Stimulated activated CD4-positive, alpha-beta T cell treated with anti-CD3 and anti-CD28 coated beads, TNF-alpha, amount 100 ng/mL, for 48 hours (primary cell): ENCODE measurements around the gene ZBTB43.
"Not testable (repeated sequence)": the region's sequence is repeated elsewhere in the genome, so short reads cannot be mapped to it uniquely, and the experiment has no call there.

Source experiments
- DNase-seq, 3 donors: peaks; one replicate each; pipeline ENCODE4 v3.0.0-alpha.2; 2020; ENCODE audit warnings: low read depth in 3 of 3

Gene ZBTB43

DNA sequence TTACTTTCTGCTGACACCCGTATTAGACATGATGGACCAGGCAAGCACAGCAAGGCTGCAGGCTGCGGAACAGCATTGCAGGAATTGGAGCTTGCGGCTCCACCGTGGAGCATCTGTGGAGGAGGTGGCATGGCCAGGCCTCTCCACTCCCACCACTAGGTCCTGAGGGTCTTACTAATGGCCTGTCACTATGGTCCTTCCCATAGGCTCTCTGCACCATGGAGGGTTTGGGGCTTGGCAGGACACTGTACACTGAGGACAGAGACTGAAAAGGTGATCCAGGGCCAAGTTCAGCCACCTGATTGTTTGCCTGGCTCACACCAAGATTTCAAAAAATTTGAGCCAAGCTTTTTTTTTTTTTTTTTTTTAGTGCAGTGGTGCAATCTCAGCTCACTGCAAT is 14.3 kb upstream of the ZBTB43 start:
- no peak for DNase-seq

DNA sequence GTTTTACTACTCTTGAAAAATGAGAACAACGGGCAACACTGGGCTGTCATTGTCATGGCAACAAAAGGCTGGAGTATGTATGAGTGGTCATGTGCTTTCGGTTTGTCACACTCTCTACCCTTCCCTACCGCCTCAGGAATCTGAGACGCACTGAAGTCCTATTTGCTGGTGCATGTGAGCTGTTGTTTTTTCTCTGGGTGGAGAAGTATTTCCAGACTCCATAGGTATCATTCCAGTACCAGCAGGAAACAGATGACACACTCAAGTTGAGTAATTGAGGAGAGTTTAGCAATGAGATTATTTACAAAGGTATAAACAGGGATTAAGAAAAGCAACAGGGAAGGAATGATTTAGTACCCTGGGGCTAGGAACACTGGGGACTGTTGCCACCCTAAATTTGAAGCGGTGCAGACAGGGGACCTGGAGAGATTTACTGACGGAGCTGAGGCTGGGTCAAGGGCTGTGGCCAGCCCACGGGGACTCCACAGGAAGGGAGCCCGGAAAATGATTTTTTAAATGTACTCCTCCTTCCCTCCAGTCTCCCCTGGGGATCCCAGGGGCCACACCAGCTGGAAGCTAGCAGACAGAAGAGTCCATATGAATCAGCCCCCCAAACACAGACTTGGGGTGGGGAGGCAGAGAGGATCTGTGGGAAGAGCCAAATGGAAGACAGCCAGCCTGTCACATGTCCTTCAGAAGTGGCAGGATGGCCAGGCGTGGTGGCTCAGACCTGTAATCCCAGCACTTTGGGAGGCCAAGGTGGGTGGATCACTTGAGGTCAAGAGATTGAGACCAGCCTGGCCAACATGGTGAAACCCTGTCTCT is 13.2 kb upstream of the ZBTB43 start:
- no peak for DNase-seq

GRCh38 chr9:126793686-126794417 is 11.0 kb upstream of the ZBTB43 start:
- DNase-seq, result no peak

GRCh38 chr9:126794441-126794840 is 10.4 kb upstream of the ZBTB43 start:
- no peak for DNase-seq

GRCh38 chr9:126796758-126797157 is 8.1 kb upstream of the ZBTB43 start:
- no peak for DNase-seq

DNA sequence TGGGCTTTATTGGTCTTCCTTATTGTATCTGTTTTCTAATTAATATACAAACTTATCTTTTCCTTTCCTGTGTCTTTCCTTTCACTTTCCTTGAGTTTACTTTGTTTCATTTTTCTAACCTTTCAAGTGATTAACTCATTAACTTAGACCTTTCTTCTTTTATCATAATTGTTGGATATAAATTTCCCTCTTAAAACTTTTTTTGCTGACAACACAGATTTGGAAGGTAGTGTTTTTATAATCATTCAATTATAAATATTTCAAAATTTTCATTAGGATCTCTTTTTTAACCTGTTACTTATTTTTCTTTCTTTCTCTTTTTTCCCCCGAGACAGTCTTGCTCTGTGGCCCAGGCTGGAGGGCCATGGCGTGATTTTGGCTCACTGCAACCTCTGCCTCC is 6.9 kb upstream of the ZBTB43 start:
- DNase-seq, result no peak

DNA sequence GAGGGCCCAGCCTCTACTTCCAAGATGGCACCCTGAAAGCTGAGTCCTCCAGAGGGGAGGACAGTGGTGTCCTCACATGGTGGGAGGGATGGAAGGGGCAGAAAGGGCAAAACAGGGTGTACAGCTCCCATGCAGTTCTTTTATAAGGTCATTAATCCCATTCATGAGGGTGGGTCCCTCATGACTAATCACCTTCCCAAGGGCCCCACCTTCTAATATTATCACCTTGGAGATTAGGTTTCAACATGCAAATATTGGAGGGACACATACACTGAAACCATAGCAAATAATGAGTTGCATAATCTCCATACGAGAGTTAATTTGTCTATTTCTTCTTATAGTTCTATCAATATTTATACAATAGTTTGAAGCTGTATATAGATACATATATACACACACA is 5.8 kb upstream of the ZBTB43 start:
- DNase-seq, result no peak

GRCh38 chr9:126802318-126803059 is 2.4 kb upstream of the ZBTB43 start:
- no peak for DNase-seq

GRCh38 chr9:126804198-126804695 is 593 bp upstream of the ZBTB43 start:
- DNase-seq, result no peak

GRCh38 chr9:126805554-126806262 is 868 bp downstream of the ZBTB43 start:
- DNase-seq, result peak; percentile 63 to 83 (median 74)

GRCh38 chr9:126806336-126806735 is 1.5 kb downstream of the ZBTB43 start:
- no peak for DNase-seq

- no peak for DNase-seq
Observed at GRCh38 chr9:126809068-126809467, 4.2 kb downstream of the ZBTB43 start.

- not testable (repeated sequence) for DNase-seq
Observed at GRCh38 chr9:126810221-126810620, 5.4 kb downstream of the ZBTB43 start.

- no peak for DNase-seq
Observed at GRCh38 chr9:126813072-126813471, 8.2 kb downstream of the ZBTB43 start.

DNA sequence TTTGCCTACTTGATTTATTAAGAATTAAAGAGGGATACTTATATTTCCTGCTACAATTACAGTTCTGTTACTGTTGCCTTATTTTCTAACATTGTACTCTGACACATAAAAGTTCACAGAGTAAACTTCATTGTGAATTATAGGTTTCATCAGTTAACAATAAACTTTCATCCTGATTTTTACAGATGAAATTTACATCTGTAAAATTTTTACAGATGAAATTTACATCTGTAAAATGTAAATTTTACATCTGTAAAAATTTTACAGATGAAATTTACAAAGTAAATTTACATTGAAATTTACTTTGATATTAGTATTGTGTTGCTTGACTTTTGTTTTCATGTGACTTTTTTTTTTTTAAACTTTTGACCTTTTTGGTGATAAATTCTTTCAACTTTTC is 9.3 kb downstream of the ZBTB43 start:
- DNase-seq, result no peak

DNA sequence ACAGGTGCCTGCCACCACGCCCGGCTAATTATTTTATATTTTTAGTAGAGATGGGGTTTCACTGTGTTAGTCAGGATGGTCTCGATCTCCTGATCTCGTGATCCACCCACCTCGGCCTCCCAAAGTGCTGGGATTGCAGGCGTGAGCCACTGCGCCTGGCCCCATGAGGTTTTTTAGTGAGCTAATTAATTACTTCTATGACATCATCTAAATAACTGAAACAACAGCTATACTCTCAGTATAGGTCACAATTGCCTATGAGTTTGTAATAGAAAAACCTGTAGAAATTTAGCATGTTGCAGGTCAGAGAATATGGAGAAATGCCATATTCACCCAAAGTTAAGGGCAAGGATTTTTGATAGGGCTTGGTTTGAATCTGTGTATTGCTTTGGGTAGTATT is 12.8 kb downstream of the ZBTB43 start:
- not testable (repeated sequence) for DNase-seq

GRCh38 chr9:126818482-126818881 is 13.6 kb downstream of the ZBTB43 start:
- no peak for DNase-seq

GRCh38 chr9:126819482-126819881 is 14.6 kb downstream of the ZBTB43 start:
- DNase-seq, result no peak

DNA sequence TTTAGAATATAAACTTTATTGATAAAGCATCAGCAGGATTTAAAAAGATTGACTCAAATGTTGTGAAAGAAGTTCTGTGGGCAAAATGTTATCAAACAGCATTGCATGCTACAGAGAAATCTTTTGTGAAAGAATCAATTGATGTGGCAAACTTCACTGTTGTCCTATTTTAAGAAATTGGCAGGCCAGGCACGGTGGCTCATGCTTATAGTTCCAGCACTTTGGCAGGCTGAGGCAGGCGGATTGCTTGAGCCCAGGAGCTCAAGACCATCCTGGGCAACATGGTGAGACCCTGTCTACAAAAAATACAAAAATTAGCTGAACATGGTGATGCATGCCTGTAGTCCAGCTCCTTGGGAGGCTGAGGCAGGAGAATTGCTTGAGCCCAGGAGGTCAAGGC is 17.4 kb downstream of the ZBTB43 start:
- DNase-seq, result no peak

DNA sequence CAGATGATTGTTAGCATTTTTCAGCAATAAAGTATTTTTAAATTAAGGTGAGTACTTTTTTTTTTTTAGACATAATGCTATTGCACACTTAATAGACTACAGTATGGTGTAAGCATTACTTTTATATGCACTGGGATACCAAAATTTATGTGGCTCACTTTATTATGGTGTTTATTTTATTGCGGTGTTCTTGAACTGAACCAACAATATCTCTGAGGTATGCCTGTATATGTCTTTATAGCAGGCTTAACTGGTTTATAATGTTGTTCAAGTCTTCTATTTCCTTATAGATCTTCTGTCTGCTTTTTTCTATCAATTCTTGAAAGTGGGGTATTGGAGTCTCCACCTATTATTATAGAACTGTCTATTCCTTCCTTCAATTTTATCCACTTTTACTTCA is 18.0 kb downstream of the ZBTB43 start:
- DNase-seq, result no peak

GRCh38 chr9:126824052-126824451 is 19.2 kb downstream of the ZBTB43 start:
- not testable (repeated sequence) for DNase-seq

DNA sequence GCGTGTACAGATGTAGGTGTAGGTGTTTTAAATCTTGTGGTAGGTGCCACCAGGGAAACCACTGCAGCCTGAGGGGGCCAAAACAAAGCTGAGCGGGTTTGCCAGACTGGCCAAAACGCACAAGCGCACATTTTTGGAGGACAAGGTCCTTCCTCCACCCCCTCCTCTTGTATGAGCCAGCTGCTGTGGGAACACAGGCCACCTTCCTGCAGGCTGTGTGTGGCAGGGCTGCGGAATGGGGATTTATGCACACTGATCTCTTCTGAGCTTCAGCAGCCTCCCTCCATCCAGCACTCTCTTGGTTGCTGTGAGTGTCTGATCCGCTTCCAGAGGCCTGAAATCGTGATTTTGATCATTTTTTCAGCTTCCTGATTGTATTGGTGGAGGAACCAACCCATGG is 22.4 kb downstream of the ZBTB43 start:
- DNase-seq, result no peak
